ENCODE results near the gene PLIN5.

- TF ChIP-seq CTCF (conservative IDR thresholded peaks at IDR 0.05 in 1 of 2, IDR thresholded peaks at IDR 0.05 in 1 of 2; ENCODE audit: extremely low read depth in 1 of 2, insufficient read depth in 1 of 2, low read depth in 1 of 2, low read length in 2 of 2): no peak
- no peak for TF ChIP-seq EZH2 (IDR thresholded peaks at IDR 0.05; ENCODE audit: borderline replicate concordance, low read length)
Measured at GRCh38 chr19:4542896-4543841, 8.1 kb upstream of the PLIN5 start.
